Ishikawa (cell line): ENCODE measurements around the gene SLC1A2.

Experiments
- CEBPB ChIP-seq: IDR thresholded peaks from 2 replicates; pipeline ENCODE4 v1.6.1; 2012
- CREB1 ChIP-seq: IDR thresholded peaks from 2 replicates; pipeline ENCODE4 v1.6.1; 2012; ENCODE audit warnings: low read depth
- EGR1 ChIP-seq: IDR thresholded peaks from 2 replicates; pipeline ENCODE4 v1.6.1; 2012
- EP300 ChIP-seq: IDR thresholded peaks from 2 replicates; pipeline ENCODE4 v1.6.1; 2012; ENCODE audit warnings: borderline replicate concordance
- FOXM1 ChIP-seq: IDR thresholded peaks from 2 replicates; pipeline ENCODE4 v1.6.1; 2012; ENCODE audit warnings: low read depth, borderline replicate concordance
- NFIC ChIP-seq: IDR thresholded peaks from 2 replicates; pipeline ENCODE4 v1.6.1; 2012
- RAD21 ChIP-seq: IDR thresholded peaks from 2 replicates; pipeline ENCODE4 v1.6.1; 2012; ENCODE audit warnings: low read depth
- TAF1 ChIP-seq: IDR thresholded peaks from 2 replicates; pipeline ENCODE4 v1.6.1; 2012; ENCODE audit warnings: low read depth, mild to moderate bottlenecking
- TCF12 ChIP-seq: IDR thresholded peaks from 2 replicates; pipeline ENCODE4 v1.6.1; 2012; ENCODE audit warnings: low read depth
- TEAD4 ChIP-seq: IDR thresholded peaks from 2 replicates; pipeline ENCODE4 v1.6.1; 2012
- YY1 ChIP-seq: IDR thresholded peaks from 2 replicates; pipeline ENCODE4 v1.6.1; 2012; ENCODE audit warnings: low read depth
- ZBTB7A ChIP-seq: IDR thresholded peaks from 2 replicates; pipeline ENCODE4 v1.6.1; 2012; ENCODE audit warnings: low read depth
- TF ChIP-seq, protein P1 (sequence below): IDR thresholded peaks from 2 replicates; pipeline ENCODE4 v1.6.1; 2012
- TF ChIP-seq, protein P2 (sequence below): IDR thresholded peaks from 2 replicates; pipeline ENCODE4 v1.6.1; 2012
- TF ChIP-seq, protein P3 (sequence below): IDR thresholded peaks from 2 replicates; pipeline ENCODE4 v1.6.1; 2012; ENCODE audit warnings: low read depth, mild to moderate bottlenecking

The SLC1A2 gene

GRCh38 chr11:35326266-35326879 is 93.0 kb downstream of the SLC1A2 start:
- TF ChIP-seq, protein P1, sequence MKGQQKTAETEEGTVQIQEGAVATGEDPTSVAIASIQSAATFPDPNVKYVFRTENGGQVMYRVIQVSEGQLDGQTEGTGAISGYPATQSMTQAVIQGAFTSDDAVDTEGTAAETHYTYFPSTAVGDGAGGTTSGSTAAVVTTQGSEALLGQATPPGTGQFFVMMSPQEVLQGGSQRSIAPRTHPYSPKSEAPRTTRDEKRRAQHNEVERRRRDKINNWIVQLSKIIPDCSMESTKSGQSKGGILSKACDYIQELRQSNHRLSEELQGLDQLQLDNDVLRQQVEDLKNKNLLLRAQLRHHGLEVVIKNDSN, result no peak
- TF ChIP-seq FOXM1 (no peak), RAD21 (no peak), EP300 (no peak), TEAD4 (no peak), CREB1 (no peak), ZBTB7A (no peak), YY1 (no peak), EGR1 (no peak)
- TF ChIP-seq, protein P2, sequence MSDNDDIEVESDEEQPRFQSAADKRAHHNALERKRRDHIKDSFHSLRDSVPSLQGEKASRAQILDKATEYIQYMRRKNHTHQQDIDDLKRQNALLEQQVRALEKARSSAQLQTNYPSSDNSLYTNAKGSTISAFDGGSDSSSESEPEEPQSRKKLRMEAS, result no peak

DNA sequence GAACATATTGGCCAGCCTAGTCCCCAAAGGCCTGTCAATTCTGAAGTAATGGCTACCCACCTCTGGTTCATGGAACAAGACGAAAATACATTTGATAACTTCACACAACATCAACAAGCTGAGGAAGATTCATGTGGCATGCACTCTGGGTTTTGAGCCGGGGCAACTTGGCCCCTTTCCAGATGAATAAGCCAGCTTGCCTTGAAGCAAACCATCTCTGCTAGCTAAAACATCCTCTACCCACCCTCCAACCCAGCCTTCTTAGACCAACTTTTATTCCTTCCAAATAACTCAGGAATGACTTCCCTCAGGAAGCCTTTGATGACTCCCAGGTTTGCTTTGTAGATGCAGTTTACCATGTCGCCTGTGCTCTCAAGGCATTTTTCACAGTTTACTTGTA is 94.4 kb downstream of the SLC1A2 start:
- TF ChIP-seq EGR1, result no peak
- no peak for TF ChIP-seq TEAD4
- no peak for TF ChIP-seq ZBTB7A
- no peak for TF ChIP-seq NFIC
- TF ChIP-seq TCF12, result no peak
- TF ChIP-seq, protein P2, result no peak
- no peak for TF ChIP-seq TAF1
- no peak for TF ChIP-seq CREB1
- no peak for TF ChIP-seq CEBPB
- no peak for TF ChIP-seq RAD21

- TF ChIP-seq ZBTB7A (no peak), NFIC (no peak), TAF1 (no peak), FOXM1 (no peak), TCF12 (no peak), EP300 (no peak), EGR1 (no peak), YY1 (no peak), CREB1 (no peak), CEBPB (no peak)
- TF ChIP-seq, protein P1, result no peak
- TF ChIP-seq, protein P3, sequence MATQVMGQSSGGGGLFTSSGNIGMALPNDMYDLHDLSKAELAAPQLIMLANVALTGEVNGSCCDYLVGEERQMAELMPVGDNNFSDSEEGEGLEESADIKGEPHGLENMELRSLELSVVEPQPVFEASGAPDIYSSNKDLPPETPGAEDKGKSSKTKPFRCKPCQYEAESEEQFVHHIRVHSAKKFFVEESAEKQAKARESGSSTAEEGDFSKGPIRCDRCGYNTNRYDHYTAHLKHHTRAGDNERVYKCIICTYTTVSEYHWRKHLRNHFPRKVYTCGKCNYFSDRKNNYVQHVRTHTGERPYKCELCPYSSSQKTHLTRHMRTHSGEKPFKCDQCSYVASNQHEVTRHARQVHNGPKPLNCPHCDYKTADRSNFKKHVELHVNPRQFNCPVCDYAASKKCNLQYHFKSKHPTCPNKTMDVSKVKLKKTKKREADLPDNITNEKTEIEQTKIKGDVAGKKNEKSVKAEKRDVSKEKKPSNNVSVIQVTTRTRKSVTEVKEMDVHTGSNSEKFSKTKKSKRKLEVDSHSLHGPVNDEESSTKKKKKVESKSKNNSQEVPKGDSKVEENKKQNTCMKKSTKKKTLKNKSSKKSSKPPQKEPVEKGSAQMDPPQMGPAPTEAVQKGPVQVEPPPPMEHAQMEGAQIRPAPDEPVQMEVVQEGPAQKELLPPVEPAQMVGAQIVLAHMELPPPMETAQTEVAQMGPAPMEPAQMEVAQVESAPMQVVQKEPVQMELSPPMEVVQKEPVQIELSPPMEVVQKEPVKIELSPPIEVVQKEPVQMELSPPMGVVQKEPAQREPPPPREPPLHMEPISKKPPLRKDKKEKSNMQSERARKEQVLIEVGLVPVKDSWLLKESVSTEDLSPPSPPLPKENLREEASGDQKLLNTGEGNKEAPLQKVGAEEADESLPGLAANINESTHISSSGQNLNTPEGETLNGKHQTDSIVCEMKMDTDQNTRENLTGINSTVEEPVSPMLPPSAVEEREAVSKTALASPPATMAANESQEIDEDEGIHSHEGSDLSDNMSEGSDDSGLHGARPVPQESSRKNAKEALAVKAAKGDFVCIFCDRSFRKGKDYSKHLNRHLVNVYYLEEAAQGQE, result no peak
- TF ChIP-seq, protein P2, result no peak
Measured at GRCh38 chr11:35324183-35324886, 95.0 kb downstream of the SLC1A2 start.

GRCh38 chr11:35323076-35323868 is 96.1 kb downstream of the SLC1A2 start:
- no peak for TF ChIP-seq ZBTB7A
- no peak for TF ChIP-seq YY1
- TF ChIP-seq TAF1, result no peak
- no peak for TF ChIP-seq FOXM1
- TF ChIP-seq RAD21, result no peak

DNA sequence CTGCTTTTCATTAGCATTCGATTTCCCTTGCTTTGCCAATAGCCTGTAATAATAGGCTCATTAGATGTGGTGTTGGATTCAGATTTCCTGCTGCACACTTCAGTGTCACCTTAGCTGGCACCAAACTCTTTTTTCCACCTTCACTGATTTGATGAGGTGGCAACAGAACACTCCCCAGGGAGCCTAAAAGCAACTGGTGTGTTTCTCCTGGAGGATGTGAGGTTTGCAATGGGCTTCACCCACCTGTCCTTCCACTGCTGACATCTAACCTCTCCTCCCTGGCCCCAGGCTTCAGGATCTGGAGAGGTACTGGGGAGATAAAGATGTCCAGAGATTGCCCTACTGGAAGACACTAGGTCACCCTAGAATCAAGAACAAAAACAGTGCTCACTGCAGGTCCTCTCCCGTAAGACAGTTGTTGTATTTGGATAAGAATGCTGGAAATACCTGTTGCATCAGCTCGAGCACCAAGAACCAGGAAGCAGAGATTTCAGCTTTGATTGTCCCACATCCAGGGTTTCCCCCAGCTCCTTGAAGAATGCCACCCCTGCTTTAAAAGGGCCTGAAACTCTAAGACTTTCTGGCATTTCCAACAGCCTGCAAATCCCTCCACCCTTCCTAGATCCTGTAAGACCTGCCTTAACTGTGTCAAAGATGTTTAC is 96.9 kb downstream of the SLC1A2 start:
- TF ChIP-seq FOXM1, result no peak
- no peak for TF ChIP-seq EGR1
- TF ChIP-seq, protein P1, result no peak
- TF ChIP-seq YY1, result no peak
- TF ChIP-seq ZBTB7A, result no peak
- no peak for TF ChIP-seq CREB1
- TF ChIP-seq, protein P2, result no peak
- TF ChIP-seq TAF1, result no peak
- no peak for TF ChIP-seq EP300
- no peak for TF ChIP-seq TEAD4
- peak; percentile 43; the same call in 1 of the 2 replicates for TF ChIP-seq TCF12
- TF ChIP-seq NFIC, result peak; percentile 45; the same call in 1 of the 2 replicates
